Measurements from ENCODE around the gene ITPRIP. TPM values are rescaled to one million over a fixed set of nuclear protein-coding genes. Genes with fewer than 3 reads are reported as not detected.

ITPRIP gene
- total RNA-seq, 4 donors from 2014 or later = 28.0 to 44.2 (median 29.4) TPM

DNA sequence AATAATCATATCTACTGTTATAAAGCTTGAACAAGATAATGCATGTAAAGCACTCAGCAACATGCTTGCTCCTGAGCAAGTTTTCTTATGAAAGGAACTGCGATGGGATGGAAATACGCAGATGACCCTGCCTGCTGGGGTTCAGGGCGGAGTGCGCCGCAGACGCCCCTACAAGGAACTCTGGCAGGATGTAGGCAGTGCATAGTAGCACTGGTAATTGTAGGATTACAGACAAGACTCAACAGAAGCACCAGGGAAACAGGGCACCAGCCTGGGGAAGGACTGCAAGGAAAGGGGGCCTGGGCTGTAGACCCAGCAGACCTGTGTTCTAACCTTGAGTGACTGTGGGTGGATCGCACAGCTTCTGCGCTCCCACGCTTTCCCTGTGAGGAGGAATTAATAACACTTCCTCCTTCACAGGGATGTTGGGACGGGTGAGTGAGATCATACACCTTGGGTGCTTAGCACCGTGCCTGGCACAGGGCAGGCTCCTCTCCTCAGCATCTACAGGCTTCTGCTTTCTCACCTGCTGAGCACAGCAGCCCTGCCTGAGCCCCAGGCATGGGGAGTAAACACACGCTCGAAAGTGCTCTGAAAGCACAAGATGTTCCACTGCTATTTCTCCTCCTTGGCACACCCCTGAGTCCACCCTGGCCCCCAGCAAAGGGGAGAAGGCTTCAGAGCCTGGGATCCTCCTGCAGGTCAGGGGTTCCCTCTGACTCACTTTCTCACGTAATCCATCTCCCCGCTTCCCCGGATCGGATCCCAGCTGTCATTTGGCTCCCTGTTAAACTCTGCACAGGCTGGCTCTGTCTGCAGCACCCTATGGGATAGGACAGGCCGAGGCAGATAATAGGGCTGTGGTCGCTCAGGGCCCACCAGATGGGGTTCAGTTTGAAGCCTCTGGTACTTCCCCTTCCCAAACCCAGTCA is 19.2 kb downstream of the ITPRIP start:
- intact Hi-C loops (cut with DNase I) = no loop called here
- H3K36me3 ChIP-seq = peaks cover 15 to 16% of the 10 kb centered on the region in 2 donors
- peak overlapping the region in 2 of 3 donors; percentile 33 to 41 for H3K27ac ChIP-seq
- H3K4me3 ChIP-seq (replicated peaks in 1 of 3) = no peak overlapping the region
- no peaks in the 10 kb centered on the region for H3K9me3 ChIP-seq
- peaks cover 71 to 80% of the 10 kb centered on the region in 2 donors for H3K4me1 ChIP-seq
- TF ChIP-seq, protein P1, sequence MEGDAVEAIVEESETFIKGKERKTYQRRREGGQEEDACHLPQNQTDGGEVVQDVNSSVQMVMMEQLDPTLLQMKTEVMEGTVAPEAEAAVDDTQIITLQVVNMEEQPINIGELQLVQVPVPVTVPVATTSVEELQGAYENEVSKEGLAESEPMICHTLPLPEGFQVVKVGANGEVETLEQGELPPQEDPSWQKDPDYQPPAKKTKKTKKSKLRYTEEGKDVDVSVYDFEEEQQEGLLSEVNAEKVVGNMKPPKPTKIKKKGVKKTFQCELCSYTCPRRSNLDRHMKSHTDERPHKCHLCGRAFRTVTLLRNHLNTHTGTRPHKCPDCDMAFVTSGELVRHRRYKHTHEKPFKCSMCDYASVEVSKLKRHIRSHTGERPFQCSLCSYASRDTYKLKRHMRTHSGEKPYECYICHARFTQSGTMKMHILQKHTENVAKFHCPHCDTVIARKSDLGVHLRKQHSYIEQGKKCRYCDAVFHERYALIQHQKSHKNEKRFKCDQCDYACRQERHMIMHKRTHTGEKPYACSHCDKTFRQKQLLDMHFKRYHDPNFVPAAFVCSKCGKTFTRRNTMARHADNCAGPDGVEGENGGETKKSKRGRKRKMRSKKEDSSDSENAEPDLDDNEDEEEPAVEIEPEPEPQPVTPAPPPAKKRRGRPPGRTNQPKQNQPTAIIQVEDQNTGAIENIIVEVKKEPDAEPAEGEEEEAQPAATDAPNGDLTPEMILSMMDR (IDR thresholded peaks at IDR 0.05) = no peak
- TF ChIP-seq POLR2A (IDR thresholded peaks at IDR 0.05) = no peak
- no peaks in the 10 kb centered on the region for H3K27me3 ChIP-seq
- WGBS, 2 donors = 74 to 79% methylated on average over 19 of the region's 19 CpGs
- DNase-seq = peak in 1 of 2 donors; percentile 25

DNA sequence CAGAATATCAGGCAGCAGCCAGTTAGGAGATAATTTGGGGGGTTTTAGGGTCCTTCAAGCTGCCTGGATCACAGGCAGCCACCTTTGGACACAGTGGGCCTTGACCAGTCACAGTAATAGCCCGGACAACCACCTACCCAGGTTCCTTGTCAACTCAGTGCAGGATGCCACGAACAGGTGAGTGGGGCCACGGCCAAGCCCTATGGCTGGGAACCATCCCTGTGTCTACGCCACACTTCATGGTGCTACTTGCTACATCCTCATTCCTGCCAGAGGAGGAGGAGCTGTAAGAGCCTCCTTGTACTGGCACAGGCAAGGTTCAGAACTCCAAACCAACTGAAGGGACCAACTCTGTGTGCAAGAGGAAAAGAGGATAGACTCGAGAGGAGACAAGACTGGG is 19.9 kb downstream of the ITPRIP start:
- Histone ChIP-seq H3K4me1 (peaks cover 64 to 73% of the 10 kb centered on the region in 2 donors), H3K9me3 (no peaks in the 10 kb centered on the region), H3K27ac (peak overlapping the region in 2 of 3 donors; percentile 33 to 41), H3K4me3 (replicated peaks in 1 of 3) (no peak overlapping the region), H3K27me3 (no peaks in the 10 kb centered on the region), H3K36me3 (peaks cover 22 to 23% of the 10 kb centered on the region in 2 donors)
- 92 to 96% methylated on average over 5 of the region's 5 CpGs for WGBS, 2 donors
- intact Hi-C loops (cut with DNase I) = no loop called here
- no peak for DNase-seq
- TF ChIP-seq POLR2A (IDR thresholded peaks at IDR 0.05) = no peak
- TF ChIP-seq, protein P1 (IDR thresholded peaks at IDR 0.05) = no peak

DNA sequence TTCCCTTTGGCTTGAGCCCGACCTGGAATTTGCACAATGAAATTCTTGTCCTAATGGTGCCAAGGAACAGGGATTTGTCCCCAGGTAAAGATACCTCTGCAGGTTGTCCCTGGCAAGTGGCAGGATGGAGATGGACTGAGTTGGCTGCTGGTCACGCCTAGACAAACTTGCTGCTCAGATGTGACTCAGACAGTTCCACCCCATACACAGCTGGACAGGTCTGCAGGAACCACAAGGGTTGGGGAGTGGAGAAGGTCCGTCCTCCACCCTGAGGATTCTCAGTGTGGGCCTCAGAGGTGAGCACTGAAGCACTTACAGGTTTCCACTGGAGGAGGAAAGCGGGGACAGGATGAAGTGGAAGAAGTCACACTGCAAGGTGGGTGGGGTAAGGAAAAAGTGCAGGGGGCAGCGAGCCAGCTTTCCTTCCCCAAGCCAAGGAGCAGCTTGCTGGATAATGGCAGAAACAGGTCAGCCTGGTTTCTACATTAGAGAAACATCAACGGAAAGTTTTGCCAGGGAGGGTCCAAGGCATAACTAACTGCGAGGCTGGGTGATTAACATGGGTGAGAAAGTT is 20.5 kb downstream of the ITPRIP start:
- H3K4me1 ChIP-seq = peaks cover 59 to 67% of the 10 kb centered on the region in 2 donors
- DNase-seq = peak; percentile 24 to 29
- TF ChIP-seq POLR2A (IDR thresholded peaks at IDR 0.05) = no peak
- TF ChIP-seq, protein P1 (IDR thresholded peaks at IDR 0.05) = no peak
- peaks cover 27 to 28% of the 10 kb centered on the region in 2 donors for H3K36me3 ChIP-seq
- no peak overlapping the region for H3K4me3 ChIP-seq (replicated peaks in 1 of 3)
- intact Hi-C loops (cut with DNase I) = no loop called here
- no peaks in the 10 kb centered on the region for H3K27me3 ChIP-seq
- 80 to 86% methylated on average over 6 to 7 of the region's 7 CpGs for WGBS, 2 donors
- no peaks in the 10 kb centered on the region for H3K9me3 ChIP-seq
- peak overlapping the region in 2 of 3 donors; percentile 41 to 54 for H3K27ac ChIP-seq

DNA sequence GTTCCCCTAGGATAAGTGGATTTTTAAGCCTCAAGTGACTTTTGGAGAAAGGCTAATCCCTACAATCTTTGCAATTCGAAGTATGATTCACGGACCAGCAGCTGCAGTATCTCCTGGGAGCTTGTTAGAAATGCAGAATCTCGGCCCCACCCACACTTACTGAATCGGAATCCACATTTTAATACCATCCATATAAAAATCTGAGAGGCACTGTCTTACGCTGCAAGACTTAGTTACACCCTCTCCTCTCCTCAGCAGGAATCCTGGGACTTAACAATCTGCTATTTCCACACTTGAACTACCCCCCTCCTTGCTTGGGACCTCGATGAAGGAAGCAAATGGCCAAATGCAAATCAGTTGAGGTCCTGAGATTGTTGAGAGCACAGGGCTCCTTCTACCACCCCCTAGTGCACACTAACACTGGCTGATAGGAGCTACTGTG is 21.0 kb downstream of the ITPRIP start:
- no peak for DNase-seq
- WGBS, 2 donors = 23 to 50% methylated on average over 6 of the region's 6 CpGs
- Histone ChIP-seq H3K27ac (peak overlapping the region in 2 of 3 donors; percentile 41 to 54), H3K9me3 (no peaks in the 10 kb centered on the region), H3K4me1 (peaks cover 53 to 63% of the 10 kb centered on the region in 2 donors), H3K36me3 (peaks cover 32 to 33% of the 10 kb centered on the region in 2 donors), H3K27me3 (no peaks in the 10 kb centered on the region), H3K4me3 (replicated peaks in 1 of 3) (no peak overlapping the region)
- no peak for TF ChIP-seq POLR2A (IDR thresholded peaks at IDR 0.05)
- TF ChIP-seq, protein P1 (IDR thresholded peaks at IDR 0.05) = no peak
- intact Hi-C loops (cut with DNase I) = no loop called here
